COLO668 (cell line): Measurements from ENCODE around the gene OGFOD2.
"Not testable (repeated sequence)": the region's sequence is repeated elsewhere in the genome, so short reads cannot be mapped to it uniquely, and the experiment has no call there.

Source experiments
- DNase-seq: peaks from one replicate; lab custom pipeline; 2025; ENCODE audit not compliant: unreplicated experiment; lab: John Stamatoyannopoulos, UW

OGFOD2 gene

DNA sequence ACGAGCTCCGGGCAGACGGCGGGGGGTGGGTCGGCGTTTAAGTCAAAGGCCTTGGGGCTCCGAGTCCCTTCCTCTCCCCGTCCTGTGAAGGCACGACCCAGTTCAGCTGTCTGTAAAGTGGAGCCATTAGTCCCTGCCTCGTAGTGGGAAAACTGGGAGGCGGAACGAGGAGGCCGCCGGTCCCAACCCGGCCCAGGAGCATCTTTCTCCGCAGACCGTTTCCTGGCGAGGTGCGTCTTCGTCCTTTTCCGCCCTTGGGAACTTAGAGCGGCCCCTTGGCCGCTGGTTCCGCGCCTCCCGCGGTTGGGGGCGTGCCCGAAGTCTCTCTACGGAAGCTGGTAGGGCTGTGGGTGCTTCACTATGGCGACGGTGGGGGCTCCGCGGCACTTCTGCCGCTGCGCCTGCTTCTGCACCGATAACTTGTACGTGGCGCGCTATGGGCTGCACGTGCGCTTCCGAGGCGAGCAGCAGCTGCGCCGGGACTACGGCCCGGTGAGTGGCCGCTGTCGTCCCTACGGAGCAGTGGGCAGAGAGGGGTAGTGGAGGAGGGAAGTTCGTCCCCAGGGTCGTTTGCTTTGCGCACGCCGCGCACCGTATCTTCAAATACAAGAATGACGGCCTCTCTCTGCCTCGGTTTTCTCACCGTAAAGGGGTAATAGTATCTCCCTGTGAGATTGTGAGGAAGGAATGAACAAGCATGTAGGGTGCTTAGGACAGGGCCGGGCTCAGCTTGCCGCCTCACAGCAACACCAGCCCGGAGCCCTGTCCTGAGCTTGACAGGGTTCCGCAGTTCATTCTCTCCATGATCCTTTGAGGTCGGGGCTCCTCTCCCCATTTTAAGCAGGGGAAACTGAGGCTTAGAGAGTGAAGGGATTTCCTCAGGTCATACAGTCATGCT lies at the start of gene OGFOD2:
Gene OGFOD2 (plus strand): TSS at position 353 of the 898 bp plus-strand sequence. CDS start 8 bp downstream, at position 361.
- peak; percentile 97 for DNase-seq

DNA sequence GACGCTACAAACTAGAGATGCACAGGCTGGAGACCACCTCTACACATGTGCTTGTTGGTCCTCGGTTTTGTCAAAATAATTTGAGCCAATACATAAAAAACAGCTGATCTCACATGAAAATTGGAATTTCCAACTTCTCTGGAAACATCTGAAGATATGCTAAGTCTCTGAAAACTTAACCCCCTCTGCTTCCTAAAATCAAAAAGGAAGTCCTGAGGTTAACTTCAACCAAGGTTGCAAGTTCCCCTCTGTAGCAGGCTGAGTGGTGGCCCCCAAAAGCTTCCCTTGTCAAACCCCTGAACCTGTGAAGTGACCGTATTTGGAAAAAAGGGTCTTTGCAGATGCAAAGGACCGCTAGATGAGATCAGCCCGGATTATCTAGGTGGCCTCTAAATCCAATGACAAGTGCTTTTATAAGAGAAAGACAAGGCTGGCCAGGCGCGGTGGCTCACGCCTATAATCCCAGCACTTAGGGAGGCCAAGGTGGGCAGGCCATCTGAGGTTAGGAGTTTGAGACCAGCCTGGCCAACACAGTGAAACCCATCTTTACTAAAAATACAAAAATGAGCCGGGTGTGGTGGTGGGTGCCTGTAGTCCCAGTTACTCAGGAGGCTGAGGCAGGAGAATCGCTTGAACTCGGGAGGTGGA lies 47.2 kb upstream of the OGFOD2 start:
- no peak for DNase-seq

DNA sequence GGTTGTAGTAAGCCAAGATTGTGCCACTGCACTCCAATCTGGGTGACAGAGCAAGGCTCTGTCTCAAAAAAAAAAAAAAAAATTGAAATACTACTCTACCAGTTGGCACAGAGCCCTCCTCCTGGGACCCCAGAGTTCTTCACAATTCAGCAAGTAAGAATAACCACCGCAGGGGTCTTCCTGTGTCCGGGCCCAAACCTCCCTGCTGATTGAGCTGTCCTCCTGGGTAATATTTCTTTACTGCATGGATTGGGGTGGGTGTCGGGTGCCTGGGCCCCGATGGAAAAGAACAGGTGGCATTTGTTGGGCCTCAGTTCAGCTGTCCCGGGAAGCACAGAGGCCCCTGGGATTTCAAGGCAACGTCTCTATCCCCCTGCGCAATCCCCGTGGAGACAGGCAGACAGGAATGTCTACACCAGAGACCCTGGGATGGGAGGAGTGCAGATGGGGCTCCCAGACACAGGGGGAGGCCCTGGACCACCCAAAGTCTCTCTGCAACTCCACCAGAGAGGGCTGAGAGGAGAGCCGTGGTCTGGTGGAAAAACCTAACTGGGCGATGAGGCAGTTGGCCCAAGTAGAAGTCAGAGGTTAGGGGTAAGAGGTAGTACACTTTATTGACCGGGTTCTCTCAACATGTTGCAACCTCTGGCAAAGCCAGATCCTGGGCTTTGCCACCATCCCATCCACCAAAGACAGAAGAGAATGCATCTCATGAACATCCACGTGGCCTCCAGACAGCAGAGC lies 46.5 kb upstream of the OGFOD2 start:
- no peak for DNase-seq

DNA sequence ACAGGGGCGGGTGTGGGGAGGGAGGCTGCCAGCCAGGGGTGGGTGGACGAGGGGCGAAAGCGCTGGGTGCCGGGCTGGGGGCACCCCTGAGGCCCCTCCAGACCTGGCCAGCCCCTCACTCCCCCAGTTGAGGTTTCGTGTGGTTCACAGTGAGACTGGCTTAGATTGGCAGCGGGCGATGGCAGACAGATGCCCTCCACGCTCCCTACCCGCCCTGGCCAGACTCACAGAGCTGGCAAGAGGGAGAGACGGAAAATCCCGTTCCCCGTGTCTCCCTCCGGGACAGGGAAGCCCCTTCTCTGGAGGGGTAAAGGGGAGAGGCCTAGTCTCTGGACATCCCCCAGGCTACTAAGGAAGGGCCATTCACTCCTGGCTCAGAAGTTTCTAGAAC lies 45.9 kb upstream of the OGFOD2 start:
- no peak for DNase-seq

DNA sequence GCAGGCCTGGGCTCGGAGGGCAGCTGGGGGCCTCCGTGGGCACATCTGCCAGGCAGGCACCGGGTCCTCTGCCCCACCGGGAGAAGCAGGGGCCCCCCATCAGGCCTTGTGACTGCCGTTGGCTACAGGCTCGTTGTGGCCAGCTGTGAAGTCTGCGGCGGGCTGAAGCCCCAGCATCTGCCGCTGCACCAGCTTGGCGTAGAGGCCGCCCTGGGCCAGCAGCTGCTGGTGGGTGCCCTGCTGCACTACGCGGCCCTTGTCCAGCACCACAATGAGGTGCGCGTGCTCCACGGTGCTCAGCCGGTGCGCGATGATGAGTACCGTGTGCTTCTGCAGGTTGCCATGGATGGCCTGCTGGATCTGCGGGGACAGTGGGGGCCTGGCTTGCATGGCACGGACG lies 45.2 kb upstream of the OGFOD2 start:
- no peak for DNase-seq

DNA sequence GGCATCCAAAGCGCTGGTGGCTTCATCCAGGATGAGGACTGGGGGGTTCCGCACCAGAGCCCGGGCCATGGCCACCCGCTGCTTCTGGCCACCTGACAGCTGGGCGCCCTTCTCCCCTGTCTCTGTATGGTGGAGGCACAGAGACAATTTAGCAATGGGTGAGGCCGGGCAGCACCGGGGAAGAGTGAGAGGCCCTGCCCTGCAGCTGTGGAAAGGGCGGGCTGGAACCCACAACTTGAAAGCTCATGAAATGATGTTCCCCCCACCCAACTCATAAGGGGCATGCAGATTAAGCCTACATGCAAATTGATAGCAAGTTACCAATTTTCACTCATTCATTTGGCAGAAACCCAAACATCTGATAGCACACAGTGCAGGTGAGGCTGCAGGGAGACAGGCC lies 42.8 kb upstream of the OGFOD2 start:
- no peak for DNase-seq

DNA sequence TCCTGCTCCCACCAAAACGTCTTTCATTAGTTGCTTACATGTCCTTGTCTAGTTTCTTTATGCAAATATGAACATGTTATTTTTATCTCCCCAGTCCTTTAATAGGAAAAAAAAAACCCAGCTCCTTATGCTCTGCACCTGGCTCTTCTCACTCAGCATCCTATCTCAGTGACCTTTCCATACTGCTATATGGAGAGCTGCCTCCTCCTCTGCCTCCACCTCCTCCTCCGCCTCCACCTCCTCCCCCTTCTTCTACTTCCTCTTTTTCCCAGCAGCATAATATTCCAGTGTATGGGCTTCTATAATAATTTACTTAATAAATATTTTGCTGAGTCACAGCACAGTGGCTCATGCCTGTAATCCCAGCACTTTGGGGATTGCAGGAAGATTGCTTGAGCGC lies 40.3 kb upstream of the OGFOD2 start:
- DNase-seq, result no peak

DNA sequence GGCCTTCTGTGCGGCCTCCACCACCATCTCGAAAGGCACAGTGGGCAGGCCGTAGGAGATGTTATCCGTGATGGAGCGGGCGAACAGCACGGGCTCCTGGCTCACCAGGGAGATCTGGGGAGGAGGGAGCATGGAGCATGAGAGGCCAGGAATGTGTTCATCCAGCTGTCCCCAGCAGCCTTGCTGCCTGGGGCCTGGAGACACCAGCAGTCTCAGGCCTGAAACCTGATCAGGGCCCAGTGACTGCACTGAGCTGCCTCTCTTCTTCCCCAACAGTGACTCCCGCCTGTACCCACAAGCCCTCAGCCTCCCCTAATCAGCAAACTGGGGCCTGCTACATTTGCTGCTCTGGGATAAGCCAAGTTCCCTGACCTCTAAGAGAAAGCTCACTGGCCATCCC lies 39.7 kb upstream of the OGFOD2 start:
- DNase-seq, result no peak

DNA sequence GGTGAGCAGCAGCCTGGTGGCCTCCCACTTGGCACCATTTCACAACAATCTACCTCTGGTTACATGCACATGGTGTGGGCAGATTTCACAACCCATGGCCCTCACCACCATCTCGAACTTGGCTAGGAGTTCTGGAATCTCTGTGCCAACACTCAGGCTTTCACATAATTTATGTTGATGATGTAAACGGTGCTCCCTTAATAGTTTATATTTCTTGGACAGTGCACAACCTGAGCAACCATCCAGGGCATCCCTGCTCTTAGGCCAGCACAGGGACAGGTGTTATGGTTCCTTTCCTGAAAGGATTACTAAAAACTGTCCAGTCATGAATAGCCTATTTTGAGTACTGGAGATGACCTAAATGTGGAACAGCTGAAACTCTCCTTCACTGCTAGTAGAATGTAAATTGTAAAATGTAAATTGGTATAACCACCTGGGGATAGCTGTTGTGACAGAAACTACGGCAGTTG lies 37.4 kb upstream of the OGFOD2 start:
- no peak for DNase-seq

DNA sequence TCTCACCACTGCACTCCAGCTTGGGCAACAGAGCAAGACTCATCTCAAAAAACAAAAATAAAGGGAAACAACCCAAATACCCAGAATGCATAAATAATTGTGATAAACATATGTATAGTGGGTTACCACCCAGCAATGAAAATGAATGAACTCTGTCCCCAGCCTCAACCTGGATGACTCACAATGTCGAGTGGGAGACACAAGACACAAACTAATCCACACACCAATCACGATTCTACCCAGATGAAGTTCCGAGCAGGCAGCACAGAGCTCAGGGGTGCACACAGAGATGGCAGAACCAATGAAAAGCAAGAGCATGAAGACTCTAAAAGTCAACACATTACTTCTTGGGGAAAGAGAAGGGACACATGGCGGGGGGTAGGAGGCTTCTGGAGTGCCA lies 35.9 kb upstream of the OGFOD2 start:
- no peak for DNase-seq

DNA sequence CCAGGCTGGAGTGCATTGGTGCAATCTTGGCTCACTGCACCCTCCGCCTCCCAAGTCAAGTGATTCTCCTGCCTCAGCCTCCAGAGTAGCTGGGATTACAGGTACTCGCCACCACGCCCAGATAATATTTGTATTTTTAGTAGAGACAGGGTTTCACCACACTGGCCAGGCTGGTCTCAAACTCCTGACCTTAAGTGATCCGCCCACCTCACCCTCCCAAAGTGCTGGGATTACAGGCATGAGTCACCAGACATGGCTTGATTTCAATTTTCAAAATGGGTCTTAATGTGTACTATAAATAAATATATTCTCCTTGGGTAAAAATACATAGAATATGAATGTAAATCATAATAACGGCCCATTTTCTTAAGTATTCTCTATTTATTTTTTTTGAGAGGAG lies 33.7 kb upstream of the OGFOD2 start:
- DNase-seq, result not testable (repeated sequence)

DNA sequence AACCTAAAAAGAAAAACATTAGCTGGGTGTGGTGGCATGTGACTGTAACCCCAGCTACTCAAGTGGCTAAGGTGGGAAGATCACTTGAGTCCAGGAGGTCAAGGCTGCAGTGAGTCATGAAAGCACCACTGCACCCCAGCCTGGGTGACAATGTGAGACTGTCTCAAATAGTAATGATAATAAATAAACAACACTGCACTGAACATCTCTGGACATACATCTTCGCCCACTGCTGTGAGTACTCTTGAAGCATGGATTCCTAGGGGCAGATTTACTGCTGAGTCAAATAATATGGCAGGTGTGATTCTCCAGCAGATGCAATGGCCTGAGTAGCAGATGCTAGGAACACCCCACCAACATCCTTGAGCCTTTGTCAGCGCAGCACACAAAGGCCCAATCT lies 32.4 kb upstream of the OGFOD2 start:
- DNase-seq, result no peak

DNA sequence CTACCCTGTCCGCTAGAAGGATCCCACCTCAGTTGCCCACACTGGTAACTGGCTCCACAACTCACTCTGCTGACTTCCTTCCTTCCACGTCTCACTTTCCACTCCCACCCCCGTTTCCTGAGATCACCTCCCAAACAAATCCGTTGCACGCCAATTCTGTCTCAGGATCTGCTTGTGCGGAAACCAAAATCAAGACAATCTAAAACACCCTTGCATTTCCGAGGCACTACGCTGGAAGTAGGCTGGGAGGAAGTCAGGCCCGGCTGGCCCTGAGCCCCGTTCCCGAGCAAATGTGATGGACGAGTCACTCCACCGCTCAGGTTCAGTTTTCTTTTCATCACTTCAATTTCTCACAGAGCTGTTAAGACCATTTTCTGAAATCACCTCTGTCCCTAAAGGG lies 31.8 kb upstream of the OGFOD2 start:
- DNase-seq, result no peak

DNA sequence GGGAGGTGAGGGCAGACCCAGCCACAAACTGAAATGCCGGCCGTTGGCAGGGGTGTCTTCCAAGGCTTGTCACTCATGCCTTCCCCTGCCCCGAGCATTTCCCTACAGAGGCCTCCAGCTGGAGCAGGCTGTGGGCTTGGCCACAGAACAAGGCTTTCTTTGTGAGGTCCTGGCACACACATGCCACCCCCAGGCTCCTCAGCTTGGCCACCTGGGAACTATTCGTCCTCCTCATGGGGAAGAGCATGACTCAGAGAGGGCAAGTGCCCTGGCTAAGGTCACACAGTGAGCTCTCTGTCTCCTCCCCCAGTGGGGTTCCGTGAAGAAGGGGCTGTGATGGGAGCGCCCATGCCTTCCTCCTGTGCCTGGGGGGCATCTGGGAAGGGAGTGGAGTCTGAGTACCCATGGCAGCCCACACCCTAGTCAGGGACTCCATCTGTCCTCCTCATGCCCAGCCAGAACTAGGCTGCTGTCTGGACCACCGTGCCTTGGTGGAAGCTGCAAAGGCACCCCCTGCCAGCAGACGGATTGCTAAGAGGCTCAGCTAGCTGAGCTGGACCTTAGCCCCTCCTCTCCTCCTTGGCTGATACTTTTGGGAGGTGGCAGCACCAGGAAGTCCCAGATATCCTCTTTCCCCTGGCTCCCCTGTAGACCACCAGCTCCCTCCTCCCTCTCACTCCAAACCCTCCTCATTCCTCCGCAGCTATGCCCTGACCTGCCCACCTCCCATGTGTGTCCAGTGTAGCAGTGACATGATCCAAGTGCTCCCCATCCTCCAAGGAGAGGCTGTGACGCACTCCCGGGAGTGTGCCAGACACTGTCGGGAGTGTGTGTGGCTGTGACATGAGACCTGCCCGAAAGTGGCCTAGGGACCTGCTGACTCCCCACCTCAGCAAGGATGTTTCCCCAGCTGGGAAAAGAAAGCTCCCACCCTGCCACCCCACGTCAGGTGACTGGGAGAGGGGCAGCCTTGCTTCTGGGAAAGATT lies 30.1 kb upstream of the OGFOD2 start:
- DNase-seq, result no peak

DNA sequence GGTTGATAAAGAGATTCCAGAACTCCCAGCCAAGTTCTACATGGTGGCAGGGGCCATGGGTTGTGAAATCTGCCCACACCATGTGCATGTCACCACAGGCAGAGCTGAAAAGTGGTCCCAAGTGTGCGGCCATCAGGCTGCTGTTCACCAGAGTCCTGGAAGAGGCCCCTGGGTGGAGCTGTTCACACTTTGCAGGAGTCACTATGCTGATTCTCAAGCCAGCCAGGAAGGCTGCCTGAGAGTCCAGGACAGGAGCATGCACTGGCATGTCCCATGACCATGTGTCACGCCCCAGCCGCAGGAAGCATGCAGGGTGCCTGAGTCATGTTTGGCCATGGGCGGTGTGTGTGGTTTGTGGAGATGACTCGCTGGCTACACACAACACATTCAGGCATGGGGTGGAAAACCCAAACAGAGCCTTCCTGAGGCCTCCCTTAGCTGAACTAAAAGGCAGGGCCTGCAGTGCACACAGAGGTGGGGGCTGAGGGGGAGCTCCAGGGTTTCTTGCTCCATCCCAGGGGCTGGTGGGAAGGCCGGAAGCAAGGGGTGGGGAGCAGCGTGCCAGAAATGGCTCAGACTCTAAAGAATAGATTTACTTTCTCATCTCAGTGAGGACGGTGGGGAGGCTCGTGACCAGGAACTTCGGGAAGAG lies 28.2 kb upstream of the OGFOD2 start:
- DNase-seq, result peak; percentile 68

DNA sequence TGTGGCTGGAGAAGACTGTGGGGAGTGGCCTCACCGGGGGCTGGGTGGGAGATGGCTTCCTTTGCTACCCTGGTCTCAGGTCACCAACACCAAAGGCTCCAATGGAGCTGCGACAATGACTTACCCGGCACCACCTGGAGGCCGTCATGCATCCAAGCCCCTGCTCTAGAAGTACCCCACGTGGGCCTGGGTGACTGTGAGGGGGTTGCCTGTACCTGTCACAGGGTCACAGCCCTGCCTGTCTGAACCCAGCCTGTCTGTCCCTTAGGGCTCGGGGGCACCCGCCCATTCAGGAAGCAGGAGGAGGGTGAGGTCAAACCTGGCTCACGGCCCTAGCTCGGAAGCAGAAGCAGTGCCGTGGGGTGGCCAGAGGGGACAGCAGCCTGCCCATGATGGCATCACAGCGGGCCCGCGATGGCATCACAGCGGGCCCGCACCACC lies 27.7 kb upstream of the OGFOD2 start:
- DNase-seq, result no peak

DNA sequence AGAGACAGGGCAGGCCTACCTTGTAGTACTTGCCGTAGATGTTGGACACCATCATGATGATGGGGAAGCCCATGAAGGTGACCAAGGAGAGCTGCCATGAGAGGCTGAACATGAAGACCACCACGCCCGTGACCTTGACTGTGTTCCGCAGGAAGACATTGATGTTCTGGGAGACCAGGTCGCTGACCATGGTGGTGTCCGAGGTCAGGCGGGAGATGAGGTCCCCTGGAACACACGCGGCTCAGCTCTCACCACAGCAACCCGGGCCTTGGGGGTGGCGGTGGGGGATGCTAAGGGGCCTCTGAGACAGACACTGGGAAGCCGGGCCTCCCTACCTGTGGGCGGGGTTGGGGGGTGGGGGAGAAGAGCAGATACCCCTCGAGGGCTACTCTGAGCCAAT lies 26.4 kb upstream of the OGFOD2 start:
- DNase-seq, result no peak

DNA sequence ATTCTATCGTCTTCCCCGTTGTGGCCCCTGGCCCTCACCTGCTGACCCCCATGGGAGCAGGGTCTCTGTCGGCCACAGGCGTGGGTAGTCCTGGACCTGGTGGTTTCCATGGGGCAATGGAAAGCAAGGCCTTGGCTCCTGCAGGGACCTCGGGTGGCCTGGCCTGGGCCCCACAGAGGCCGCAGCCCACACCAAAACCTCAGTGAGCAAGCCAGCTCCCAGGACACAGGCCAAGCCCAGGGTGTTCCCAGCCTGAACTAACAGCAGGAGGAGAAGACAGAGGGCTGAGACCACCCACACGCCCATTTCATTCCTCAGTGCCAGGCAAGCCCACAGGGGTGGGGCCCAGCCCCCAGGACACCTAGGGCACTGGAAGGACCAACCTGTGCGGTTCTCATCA lies 25.6 kb upstream of the OGFOD2 start:
- no peak for DNase-seq

DNA sequence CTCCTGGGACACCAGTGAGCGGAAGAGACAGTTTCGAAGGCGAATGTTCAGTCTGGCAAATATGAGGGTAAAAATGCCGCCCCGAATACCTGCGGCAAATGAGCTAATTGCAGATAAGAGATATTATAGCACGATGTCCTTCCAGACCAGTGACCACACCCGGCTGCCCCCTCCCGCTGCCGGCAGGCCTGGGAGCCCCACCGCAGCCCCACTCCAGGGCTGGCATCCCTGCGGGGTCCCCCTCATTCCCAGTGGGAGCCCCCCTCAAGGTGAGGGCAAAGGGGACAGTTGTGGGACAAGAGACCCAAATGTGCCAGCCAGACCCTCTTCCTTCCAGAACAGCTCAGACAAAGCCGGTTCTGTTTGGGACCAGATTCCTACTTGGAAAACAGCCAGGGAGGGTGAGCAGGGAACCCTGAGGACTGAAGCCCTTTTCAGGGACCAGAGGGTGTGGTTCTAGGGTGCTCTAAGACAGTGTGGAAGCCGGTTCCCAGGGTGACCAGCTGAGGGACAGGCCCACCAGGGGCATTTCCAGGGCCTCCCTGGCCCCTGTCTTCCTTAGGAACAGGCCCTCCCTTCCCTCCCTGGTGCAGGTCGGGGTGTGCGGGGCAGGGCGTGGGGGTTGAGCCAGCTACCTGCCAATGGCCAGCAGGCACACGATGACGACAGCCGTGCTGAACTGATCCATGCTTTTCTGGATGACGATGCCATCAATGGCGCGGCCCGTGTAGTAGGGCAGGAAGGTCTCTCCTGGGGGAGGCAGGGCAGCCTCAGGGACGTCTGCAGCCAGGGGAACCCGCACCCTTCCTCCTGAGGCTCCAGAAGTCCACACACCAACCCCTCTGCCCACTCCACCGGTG lies 25.0 kb upstream of the OGFOD2 start:
- no peak for DNase-seq
